HepG2 (cell line): Measurements from ENCODE around the gene COPZ2. TPM values are rescaled to one million over a fixed set of nuclear protein-coding genes. Genes with fewer than 3 reads are reported as not detected.

ENCODE experiments used
- HNRNPLL ChIP-seq: fragments of 200-400 bp; formaldehyde crosslinking; IDR thresholded peaks from 2 replicates; pipeline ENCODE4 v1.6.1; 2017; ENCODE audit warnings: mild to moderate bottlenecking, low read depth, low read length; ENCODE audit not compliant: poor library complexity, severe bottlenecking
- JUND ChIP-seq: sonication (generic); formaldehyde crosslinking; IDR thresholded peaks from 2 replicates; pipeline ENCODE4 v1.8.0; 2022; ENCODE audit warnings: mild to moderate bottlenecking, missing genetic modification reagents
- XRCC5 ChIP-seq: fragments of 200-400 bp; formaldehyde crosslinking; optimal IDR thresholded peaks from 2 replicates; pipeline ENCODE3; 2017; ENCODE audit warnings: mild to moderate bottlenecking, low read length
- ZNF230 ChIP-seq: sonication (generic); formaldehyde crosslinking; IDR thresholded peaks from 2 replicates; pipeline ENCODE4 v1.4.0; 2020; ENCODE audit warnings: mild to moderate bottlenecking, missing genetic modification reagents
- ZNF3 ChIP-seq: IDR thresholded peaks from 2 replicates; pipeline ENCODE4 v1.7.0; 2017; ENCODE audit warnings: inconsistent platforms
- ZNF432 ChIP-seq: sonication (generic); formaldehyde crosslinking; IDR thresholded peaks from 2 replicates; pipeline ENCODE4 v1.5.0; 2020; ENCODE audit warnings: missing genetic modification reagents, mild to moderate bottlenecking, borderline replicate concordance
- ZNF615 ChIP-seq: sonication (generic); formaldehyde crosslinking; IDR thresholded peaks from 2 replicates; pipeline ENCODE4 v1.5.0; 2020; ENCODE audit warnings: mild to moderate bottlenecking, missing genetic modification reagents, borderline replicate concordance
- polyA plus RNA-seq, 8 experiments: library from polyadenylated mRNA; depleted of rRNA in 3 of 8; stranded (reverse) in 7 of 8; unstranded in 1 of 8; fragments of >200 nt; fragmentation: Illumina TruSeq in 4 of 8; extraction: Trizol in 4 of 8; gene quantifications; 2 replicates each; pipeline versions ENCODE4 v1.2.1 to v1.2.3, GENCODE V29; 2011 to 2016; ENCODE audit warnings: low read depth in 4 of 8, missing spikeins in 1 of 8, mixed read lengths in 1 of 8; ENCODE audit not compliant: insufficient read depth in 1 of 8
- total RNA-seq, 5 experiments: library from RNA; depleted of rRNA; stranded (reverse); fragments of >200 nt; fragmentation: Illumina TruSeq; extraction: Trizol; gene quantifications; 2 replicates each; pipeline ENCODE4 v1.2.3, GENCODE V29; 2016; ENCODE audit warnings: low read depth in 1 of 5
- TF ChIP-seq, protein P1 (sequence below): sonication (generic); formaldehyde crosslinking; IDR thresholded peaks from one replicate; pipeline ENCODE4 v1.5.1; 2020; ENCODE audit warnings: mild to moderate bottlenecking, missing genetic modification reagents; ENCODE audit errors: not compliant biosample characterization
- TF ChIP-seq, protein P2 (sequence below): sonication (generic); formaldehyde crosslinking; IDR thresholded peaks from 2 replicates; pipeline ENCODE4 v1.4.0; 2020; ENCODE audit warnings: missing genetic modification reagents
- TF ChIP-seq, protein P3 (sequence below): IDR thresholded peaks from 2 replicates; pipeline ENCODE4 v1.6.1; 2012; ENCODE audit warnings: inconsistent platforms
- TF ChIP-seq, protein P4 (sequence below): IDR thresholded peaks from 2 replicates; pipeline ENCODE4 v1.6.1; 2016
- TF ChIP-seq, protein P5 (sequence below): sonication (generic); formaldehyde crosslinking; IDR thresholded peaks from 2 replicates; pipeline ENCODE4 v1.4.0; 2020; ENCODE audit warnings: mild to moderate bottlenecking, missing genetic modification reagents

The COPZ2 gene
- total and polyA plus RNA-seq, 2 of the 13 experiments (the other 11 are each of a cell fraction or from before 2014, with no cell fraction given): 0.61 to 1.5 TPM

DNA sequence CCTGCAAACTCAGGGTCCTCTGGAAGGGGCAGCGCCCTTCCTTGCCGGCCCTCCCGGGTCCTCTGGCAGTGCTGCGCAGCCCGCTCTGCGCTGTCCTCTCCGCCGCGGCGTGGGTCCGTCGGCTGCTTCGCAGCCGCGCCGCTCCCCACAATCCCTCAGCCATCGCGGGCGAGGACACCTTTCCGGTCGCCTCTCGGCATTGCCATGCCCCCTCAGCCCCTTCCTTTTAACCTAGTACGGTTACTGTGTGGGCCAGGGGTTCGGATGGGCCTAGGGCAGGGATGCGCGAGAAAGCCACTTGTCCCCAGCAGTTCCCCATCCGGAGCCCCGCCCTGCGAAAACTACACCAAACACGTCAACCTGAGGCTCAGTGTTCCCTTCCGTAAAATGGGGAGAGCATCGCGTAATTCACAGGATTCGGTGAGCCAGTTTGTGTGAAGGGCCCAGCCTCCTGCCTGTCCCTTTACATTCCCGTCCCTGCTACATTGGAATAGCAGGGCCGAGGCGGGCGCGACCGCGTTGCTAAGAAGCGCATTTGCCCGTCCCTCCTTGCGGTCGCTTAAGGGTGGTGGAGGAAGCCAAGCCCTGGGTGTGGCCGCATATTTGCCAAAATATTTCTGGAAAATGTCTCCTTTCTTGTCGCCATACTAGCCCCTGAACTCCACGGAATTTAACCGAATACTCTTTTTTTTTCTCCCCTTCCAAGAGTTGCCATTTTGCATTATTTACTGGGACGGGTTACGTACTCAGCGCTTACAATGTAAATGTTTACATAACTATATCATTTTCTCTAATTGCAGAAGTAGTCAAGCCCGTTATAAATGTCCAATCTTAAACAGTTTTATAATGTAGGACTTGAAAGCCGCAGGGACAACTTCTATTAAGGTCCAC, 13.2 kb downstream of the COPZ2 start (continued):
- TF ChIP-seq, protein P1, sequence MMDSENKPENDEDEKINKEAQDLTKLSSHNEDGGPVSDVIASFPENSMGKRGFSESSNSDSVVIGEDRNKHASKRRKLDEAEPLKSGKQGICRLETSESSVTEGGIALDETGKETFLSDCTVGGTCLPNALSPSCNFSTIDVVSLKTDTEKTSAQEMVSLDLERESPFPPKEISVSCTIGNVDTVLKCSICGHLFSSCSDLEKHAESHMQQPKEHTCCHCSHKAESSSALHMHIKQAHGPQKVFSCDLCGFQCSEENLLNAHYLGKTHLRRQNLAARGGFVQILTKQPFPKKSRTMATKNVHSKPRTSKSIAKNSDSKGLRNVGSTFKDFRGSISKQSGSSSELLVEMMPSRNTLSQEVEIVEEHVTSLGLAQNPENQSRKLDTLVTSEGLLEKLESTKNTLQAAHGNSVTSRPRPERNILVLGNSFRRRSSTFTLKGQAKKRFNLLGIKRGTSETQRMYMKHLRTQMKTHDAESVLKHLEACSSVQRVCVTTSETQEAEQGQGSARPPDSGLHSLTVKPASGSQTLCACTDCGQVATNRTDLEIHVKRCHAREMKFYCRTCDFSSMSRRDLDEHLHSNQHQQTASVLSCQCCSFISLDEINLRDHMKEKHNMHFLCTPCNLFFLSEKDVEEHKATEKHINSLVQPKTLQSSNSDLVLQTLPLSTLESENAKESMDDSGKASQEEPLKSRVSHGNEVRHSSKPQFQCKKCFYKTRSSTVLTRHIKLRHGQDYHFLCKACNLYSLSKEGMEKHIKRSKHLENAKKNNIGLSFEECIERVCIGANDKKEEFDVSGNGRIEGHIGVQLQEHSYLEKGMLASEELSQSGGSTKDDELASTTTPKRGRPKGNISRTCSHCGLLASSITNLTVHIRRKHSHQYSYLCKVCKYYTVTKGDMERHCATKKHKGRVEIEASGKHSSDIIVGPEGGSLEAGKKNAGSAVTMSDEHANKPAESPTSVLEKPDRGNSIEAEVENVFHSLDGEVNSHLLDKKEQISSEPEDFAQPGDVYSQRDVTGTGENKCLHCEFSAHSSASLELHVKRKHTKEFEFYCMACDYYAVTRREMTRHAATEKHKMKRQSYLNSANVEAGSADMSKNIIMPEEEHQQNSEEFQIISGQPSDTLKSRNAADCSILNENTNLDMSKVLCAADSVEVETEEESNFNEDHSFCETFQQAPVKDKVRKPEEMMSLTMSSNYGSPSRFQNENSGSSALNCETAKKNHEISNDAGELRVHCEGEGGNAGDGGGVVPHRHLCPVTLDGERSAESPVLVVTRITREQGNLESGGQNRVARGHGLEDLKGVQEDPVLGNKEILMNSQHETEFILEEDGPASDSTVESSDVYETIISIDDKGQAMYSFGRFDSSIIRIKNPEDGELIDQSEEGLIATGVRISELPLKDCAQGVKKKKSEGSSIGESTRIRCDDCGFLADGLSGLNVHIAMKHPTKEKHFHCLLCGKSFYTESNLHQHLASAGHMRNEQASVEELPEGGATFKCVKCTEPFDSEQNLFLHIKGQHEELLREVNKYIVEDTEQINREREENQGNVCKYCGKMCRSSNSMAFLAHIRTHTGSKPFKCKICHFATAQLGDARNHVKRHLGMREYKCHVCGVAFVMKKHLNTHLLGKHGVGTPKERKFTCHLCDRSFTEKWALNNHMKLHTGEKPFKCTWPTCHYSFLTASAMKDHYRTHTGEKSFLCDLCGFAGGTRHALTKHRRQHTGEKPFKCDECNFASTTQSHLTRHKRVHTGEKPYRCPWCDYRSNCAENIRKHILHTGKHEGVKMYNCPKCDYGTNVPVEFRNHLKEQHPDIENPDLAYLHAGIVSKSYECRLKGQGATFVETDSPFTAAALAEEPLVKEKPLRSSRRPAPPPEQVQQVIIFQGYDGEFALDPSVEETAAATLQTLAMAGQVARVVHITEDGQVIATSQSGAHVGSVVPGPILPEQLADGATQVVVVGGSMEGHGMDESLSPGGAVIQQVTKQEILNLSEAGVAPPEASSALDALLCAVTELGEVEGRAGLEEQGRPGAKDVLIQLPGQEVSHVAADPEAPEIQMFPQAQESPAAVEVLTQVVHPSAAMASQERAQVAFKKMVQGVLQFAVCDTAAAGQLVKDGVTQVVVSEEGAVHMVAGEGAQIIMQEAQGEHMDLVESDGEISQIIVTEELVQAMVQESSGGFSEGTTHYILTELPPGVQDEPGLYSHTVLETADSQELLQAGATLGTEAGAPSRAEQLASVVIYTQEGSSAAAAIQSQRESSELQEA (CRISPR knock-in tag): no peak
- TF ChIP-seq, protein P2, sequence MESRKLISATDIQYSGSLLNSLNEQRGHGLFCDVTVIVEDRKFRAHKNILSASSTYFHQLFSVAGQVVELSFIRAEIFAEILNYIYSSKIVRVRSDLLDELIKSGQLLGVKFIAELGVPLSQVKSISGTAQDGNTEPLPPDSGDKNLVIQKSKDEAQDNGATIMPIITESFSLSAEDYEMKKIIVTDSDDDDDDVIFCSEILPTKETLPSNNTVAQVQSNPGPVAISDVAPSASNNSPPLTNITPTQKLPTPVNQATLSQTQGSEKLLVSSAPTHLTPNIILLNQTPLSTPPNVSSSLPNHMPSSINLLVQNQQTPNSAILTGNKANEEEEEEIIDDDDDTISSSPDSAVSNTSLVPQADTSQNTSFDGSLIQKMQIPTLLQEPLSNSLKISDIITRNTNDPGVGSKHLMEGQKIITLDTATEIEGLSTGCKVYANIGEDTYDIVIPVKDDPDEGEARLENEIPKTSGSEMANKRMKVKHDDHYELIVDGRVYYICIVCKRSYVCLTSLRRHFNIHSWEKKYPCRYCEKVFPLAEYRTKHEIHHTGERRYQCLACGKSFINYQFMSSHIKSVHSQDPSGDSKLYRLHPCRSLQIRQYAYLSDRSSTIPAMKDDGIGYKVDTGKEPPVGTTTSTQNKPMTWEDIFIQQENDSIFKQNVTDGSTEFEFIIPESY: no peak
- TF ChIP-seq JUND: no peak
- no peak for TF ChIP-seq ZNF432 (CRISPR knock-in tag)
- TF ChIP-seq ZNF230 (CRISPR knock-in tag): 0 out of 2 replicates have a peak, but pooled peaks have one; percentile 11
- 0 out of 2 replicates have a peak, but pooled peaks have one; percentile 30 for TF ChIP-seq ZNF615
- TF ChIP-seq HNRNPLL: peak; percentile 41
- no peak for TF ChIP-seq ZNF3
- TF ChIP-seq, protein P3, sequence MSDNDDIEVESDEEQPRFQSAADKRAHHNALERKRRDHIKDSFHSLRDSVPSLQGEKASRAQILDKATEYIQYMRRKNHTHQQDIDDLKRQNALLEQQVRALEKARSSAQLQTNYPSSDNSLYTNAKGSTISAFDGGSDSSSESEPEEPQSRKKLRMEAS: no peak
- peak; percentile 3 for TF ChIP-seq XRCC5
- TF ChIP-seq, protein P4, sequence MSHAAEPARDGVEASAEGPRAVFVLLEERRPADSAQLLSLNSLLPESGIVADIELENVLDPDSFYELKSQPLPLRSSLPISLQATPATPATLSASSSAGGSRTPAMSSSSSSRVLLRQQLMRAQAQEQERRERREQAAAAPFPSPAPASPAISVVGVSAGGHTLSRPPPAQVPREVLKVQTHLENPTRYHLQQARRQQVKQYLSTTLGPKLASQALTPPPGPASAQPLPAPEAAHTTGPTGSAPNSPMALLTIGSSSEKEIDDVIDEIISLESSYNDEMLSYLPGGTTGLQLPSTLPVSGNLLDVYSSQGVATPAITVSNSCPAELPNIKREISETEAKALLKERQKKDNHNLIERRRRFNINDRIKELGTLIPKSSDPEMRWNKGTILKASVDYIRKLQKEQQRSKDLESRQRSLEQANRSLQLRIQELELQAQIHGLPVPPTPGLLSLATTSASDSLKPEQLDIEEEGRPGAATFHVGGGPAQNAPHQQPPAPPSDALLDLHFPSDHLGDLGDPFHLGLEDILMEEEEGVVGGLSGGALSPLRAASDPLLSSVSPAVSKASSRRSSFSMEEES (CRISPR knock-in tag): no peak
- TF ChIP-seq, protein P5, sequence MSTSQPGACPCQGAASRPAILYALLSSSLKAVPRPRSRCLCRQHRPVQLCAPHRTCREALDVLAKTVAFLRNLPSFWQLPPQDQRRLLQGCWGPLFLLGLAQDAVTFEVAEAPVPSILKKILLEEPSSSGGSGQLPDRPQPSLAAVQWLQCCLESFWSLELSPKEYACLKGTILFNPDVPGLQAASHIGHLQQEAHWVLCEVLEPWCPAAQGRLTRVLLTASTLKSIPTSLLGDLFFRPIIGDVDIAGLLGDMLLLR (CRISPR knock-in tag): no peak
